Astrocyte (in vitro differentiated cells and primary cell): ENCODE results near the gene MYLIP. TPM values are rescaled to one million over a fixed set of nuclear protein-coding genes. Genes with fewer than 3 reads are reported as not detected.

Experiments
- DNase-seq: peaks from one replicate; pipeline ENCODE4 v3.0.0-alpha.2; 2010; ENCODE audit warnings: low read depth
- FAIRE-seq: peaks from 2 replicates; lab custom pipeline; 2011; peaks lifted over from hg19 to GRCh38; lab: Jason Lieb, UNC
- H2AFZ ChIP-seq: 2 replicates; pipeline ENCODE4 v1.6.0; 2012; ENCODE audit warnings: low read depth, low read length, inconsistent platforms
- H3K27ac ChIP-seq: 2 replicates; pipeline ENCODE4 v1.5.1; 2011; ENCODE audit warnings: low read depth, low read length, inconsistent platforms
- H3K27me3 ChIP-seq: 2 replicates; pipeline ENCODE4 v1.6.0; 2011; ENCODE audit warnings: low read length, inconsistent platforms; ENCODE audit not compliant: insufficient read depth
- H3K36me3 ChIP-seq: 2 replicates; pipeline ENCODE4 v1.5.1; 2011; ENCODE audit warnings: low read length, inconsistent platforms; ENCODE audit not compliant: insufficient read depth
- H3K4me1 ChIP-seq: 2 replicates; pipeline ENCODE4 v1.5.1; 2011; ENCODE audit warnings: low read length, inconsistent platforms; ENCODE audit not compliant: insufficient read depth
- H3K4me2 ChIP-seq: 2 replicates; pipeline ENCODE4 v1.6.0; 2012; ENCODE audit warnings: low read length, inconsistent platforms
- H3K4me3 ChIP-seq: 2 replicates; pipeline ENCODE4 v1.5.1; 2011; ENCODE audit warnings: low read depth, mild to moderate bottlenecking, low read length, inconsistent platforms; ENCODE audit not compliant: insufficient read depth
- H3K79me2 ChIP-seq: 2 replicates; pipeline ENCODE4 v1.6.0; 2012; ENCODE audit warnings: mild to moderate bottlenecking, low read length, inconsistent platforms; ENCODE audit not compliant: insufficient read depth
- H3K9ac ChIP-seq: 2 replicates; pipeline ENCODE4 v1.6.0; 2012; ENCODE audit warnings: mild to moderate bottlenecking, low read length, inconsistent platforms
- H3K9me3 ChIP-seq: 2 replicates; pipeline ENCODE4 v1.5.1; 2012; ENCODE audit warnings: low read depth, mild to moderate bottlenecking, low read length, inconsistent platforms; ENCODE audit not compliant: insufficient read depth
- H4K20me1 ChIP-seq: 2 replicates; pipeline ENCODE4 v1.6.0; 2012; ENCODE audit warnings: low read length, inconsistent platforms; ENCODE audit not compliant: insufficient read depth
- H3K27ac Mint-ChIP-seq: one replicate; pipeline ENCODE4 v1.8.0; 2021; ENCODE audit warnings: mild to moderate bottlenecking, mixed read lengths; ENCODE audit not compliant: unreplicated experiment
- H3K27me3 Mint-ChIP-seq: one replicate; pipeline ENCODE4 v1.8.0; 2021; ENCODE audit warnings: low read depth, mixed read lengths; ENCODE audit not compliant: unreplicated experiment
- H3K36me3 Mint-ChIP-seq: one replicate; pipeline ENCODE4 v1.8.0; 2021; ENCODE audit warnings: low read depth, mixed read lengths; ENCODE audit not compliant: unreplicated experiment
- H3K4me1 Mint-ChIP-seq: one replicate; pipeline ENCODE4 v1.8.0; 2021; ENCODE audit warnings: low read depth, mixed read lengths; ENCODE audit not compliant: unreplicated experiment
- H3K4me3 Mint-ChIP-seq: one replicate; pipeline ENCODE4 v1.8.0; 2021; ENCODE audit warnings: mild to moderate bottlenecking, moderate library complexity, mixed read lengths; ENCODE audit not compliant: unreplicated experiment
- H3K9me3 Mint-ChIP-seq: one replicate; pipeline ENCODE4 v1.8.0; 2021; ENCODE audit warnings: mild to moderate bottlenecking, mixed read lengths; ENCODE audit not compliant: unreplicated experiment
- EZH2 ChIP-seq: IDR thresholded peaks from 2 replicates; pipeline ENCODE4 v1.6.1; 2012; ENCODE audit warnings: mild to moderate bottlenecking, low read length, inconsistent platforms; ENCODE audit not compliant: insufficient read depth
- total RNA-seq: library from RNA; stranded (reverse); gene quantifications from 2 replicates; pipeline ENCODE4 v1.2.1, GENCODE V29; 2021
- TF ChIP-seq, protein P1 (sequence below): IDR thresholded peaks from 2 replicates; pipeline ENCODE4 v1.5.1; 2011; ENCODE audit warnings: low read depth, mild to moderate bottlenecking, inconsistent platforms, low read length, moderate library complexity; ENCODE audit not compliant: insufficient read depth

The MYLIP gene
- total RNA-seq, 1 donor from 2014 or later: 12.9 TPM

DNA sequence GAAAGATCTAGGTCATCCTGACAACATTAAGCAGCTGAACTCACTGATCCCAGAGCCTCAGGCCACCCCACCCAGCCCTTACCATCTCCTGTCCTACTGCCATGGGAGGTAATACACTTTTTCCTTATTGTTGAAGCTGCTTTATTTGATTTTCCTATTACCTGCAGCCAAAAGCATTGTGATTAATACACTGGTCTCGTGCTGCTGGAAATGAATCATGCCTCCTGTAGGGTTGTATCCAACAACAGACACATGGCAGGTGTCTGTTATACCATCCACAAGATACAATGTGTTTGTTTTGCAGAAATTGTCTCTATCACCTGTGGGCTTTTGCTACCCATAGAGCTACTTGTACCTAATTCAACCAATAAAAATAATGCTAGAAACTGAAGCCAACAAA, 34.2 kb downstream of the MYLIP start:
- Histone ChIP-seq H3K9me3 (no peaks in the 10 kb centered on the region), H4K20me1 (no peaks in the 10 kb centered on the region), H3K9ac (no peak overlapping the region), H3K4me1 (no peaks in the 10 kb centered on the region), H3K27ac (no peak overlapping the region), H3K79me2 (no peaks in the 10 kb centered on the region), H3K36me3 (no peaks in the 10 kb centered on the region), H2AFZ (no peak overlapping the region), H3K4me2 (no peak overlapping the region), H3K4me3 (no peak overlapping the region), H3K27me3 (peaks cover 12% of the 10 kb centered on the region)
- Mint-ChIP-seq H3K9me3 (peaks cover 2% of the 10 kb centered on the region), H3K4me3 (no peak overlapping the region), H3K27ac (peak overlapping the region; percentile 47), H3K4me1 (peaks cover 24% of the 10 kb centered on the region), H3K36me3 (no peaks in the 10 kb centered on the region), H3K27me3 (peaks cover 3% of the 10 kb centered on the region)
- FAIRE-seq (no peak), DNase-seq (no peak)
- TF ChIP-seq EZH2: no peak
- TF ChIP-seq, protein P1, sequence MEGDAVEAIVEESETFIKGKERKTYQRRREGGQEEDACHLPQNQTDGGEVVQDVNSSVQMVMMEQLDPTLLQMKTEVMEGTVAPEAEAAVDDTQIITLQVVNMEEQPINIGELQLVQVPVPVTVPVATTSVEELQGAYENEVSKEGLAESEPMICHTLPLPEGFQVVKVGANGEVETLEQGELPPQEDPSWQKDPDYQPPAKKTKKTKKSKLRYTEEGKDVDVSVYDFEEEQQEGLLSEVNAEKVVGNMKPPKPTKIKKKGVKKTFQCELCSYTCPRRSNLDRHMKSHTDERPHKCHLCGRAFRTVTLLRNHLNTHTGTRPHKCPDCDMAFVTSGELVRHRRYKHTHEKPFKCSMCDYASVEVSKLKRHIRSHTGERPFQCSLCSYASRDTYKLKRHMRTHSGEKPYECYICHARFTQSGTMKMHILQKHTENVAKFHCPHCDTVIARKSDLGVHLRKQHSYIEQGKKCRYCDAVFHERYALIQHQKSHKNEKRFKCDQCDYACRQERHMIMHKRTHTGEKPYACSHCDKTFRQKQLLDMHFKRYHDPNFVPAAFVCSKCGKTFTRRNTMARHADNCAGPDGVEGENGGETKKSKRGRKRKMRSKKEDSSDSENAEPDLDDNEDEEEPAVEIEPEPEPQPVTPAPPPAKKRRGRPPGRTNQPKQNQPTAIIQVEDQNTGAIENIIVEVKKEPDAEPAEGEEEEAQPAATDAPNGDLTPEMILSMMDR: no peak

DNA sequence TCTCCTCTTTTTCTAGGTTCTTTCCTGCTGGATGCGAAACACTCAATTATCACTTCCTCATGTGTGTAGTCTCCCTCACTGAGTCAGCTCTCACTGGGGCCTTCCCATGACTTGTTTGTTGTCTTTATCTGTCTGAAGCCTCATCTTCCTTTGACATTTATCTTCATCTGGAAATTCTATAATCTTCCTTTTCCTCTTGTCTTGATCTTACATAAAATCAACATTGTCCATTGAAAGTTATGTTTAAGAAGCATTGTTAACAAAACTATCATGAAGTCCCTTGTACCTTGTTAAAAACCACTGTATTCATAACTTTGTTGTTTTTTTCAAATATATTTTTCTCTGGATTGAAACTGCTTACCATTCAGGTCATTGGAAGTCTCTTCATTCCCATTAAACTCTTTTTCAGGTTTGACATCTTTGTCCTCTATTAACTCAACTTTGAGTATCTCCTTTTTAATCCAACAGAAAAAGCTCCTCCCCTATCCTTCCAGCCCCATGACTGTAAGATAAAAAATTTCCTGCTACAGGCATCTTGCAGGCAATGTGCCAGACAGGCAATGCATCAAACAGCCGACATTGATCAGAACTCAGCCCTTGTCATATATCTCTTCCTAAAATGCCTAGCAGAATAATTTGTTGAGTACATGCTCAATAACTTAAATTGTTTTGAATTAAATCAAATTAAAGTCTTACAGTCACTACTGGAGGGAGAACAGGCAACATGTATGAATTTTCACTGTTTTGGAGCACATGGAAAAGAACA, 34.8 kb downstream of the MYLIP start:
- Histone ChIP-seq H3K36me3 (no peaks in the 10 kb centered on the region), H2AFZ (no peak overlapping the region), H3K9ac (no peak overlapping the region), H3K4me1 (no peaks in the 10 kb centered on the region), H3K27ac (no peak overlapping the region), H3K9me3 (no peaks in the 10 kb centered on the region), H3K4me2 (no peak overlapping the region), H3K27me3 (peaks cover 12% of the 10 kb centered on the region), H3K4me3 (no peak overlapping the region), H3K79me2 (no peaks in the 10 kb centered on the region), H4K20me1 (no peaks in the 10 kb centered on the region)
- DNase-seq: no peak
- Mint-ChIP-seq H3K9me3 (peaks cover 2% of the 10 kb centered on the region), H3K4me1 (peaks cover 31% of the 10 kb centered on the region), H3K27me3 (peaks cover 3% of the 10 kb centered on the region), H3K4me3 (no peak overlapping the region), H3K36me3 (no peaks in the 10 kb centered on the region), H3K27ac (no peak overlapping the region)
- no peak for FAIRE-seq
- TF ChIP-seq EZH2: no peak

DNA sequence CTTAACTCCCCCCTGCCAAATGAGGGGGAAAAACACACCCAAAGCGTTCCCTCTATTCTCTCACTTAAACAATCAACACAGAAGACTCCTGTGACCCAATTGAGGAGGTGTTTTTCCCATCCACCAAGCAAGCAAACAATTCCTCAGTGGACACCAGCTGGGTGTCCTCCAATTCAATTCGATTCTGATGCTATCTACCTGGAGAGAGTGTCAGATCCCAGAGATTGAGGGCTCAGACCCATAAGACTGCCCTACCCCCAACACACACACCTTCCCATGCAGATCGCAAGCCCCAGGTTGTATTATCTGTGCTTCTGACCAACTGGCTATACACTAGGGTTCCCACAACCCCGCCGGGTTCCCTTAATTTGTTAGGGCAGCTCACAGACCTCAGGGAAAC, 36.8 kb downstream of the MYLIP start:
- H3K79me2 ChIP-seq: no peaks in the 10 kb centered on the region
- no peak overlapping the region for H3K4me3 Mint-ChIP-seq
- H3K36me3 Mint-ChIP-seq: no peaks in the 10 kb centered on the region
- no peaks in the 10 kb centered on the region for H3K36me3 ChIP-seq
- peaks cover 3% of the 10 kb centered on the region for H3K27me3 Mint-ChIP-seq
- FAIRE-seq: no peak
- no peak for DNase-seq
- no peak overlapping the region for H3K9ac ChIP-seq
- no peak overlapping the region for H3K27ac Mint-ChIP-seq
- no peak overlapping the region for H3K4me2 ChIP-seq
- H3K27ac ChIP-seq: no peak overlapping the region
- H3K4me3 ChIP-seq: no peak overlapping the region
- no peaks in the 10 kb centered on the region for H4K20me1 ChIP-seq
- H3K4me1 ChIP-seq: no peaks in the 10 kb centered on the region
- no peak overlapping the region for H2AFZ ChIP-seq
- H3K27me3 ChIP-seq: peaks cover 12% of the 10 kb centered on the region
- H3K4me1 Mint-ChIP-seq: peaks cover 33% of the 10 kb centered on the region
- TF ChIP-seq, protein P1: no peak
- TF ChIP-seq EZH2: no peak
- H3K9me3 ChIP-seq: no peaks in the 10 kb centered on the region
- H3K9me3 Mint-ChIP-seq: peaks cover 2% of the 10 kb centered on the region
